SK-N-SH treated with all-trans-retinoic acid at 6 μM for 48 hours (cell line): Measurements from ENCODE around the gene TPGS1.

Source experiments
- ATAC-seq: fragments of 200-7000 bp; cut with Tn5 transposase; 3 replicates; pipeline ENCODE4 v1.9.1; 2020; ENCODE audit warnings: mild to moderate bottlenecking, moderate library complexity
- ARNTL ChIP-seq: fragments of 450-650 bp; formaldehyde crosslinking; IDR thresholded peaks from 2 replicates; pipeline ENCODE4 v1.5.0; 2020; ENCODE audit warnings: low read depth, mild to moderate bottlenecking, moderate library complexity, borderline replicate concordance
- BACH2 ChIP-seq: fragments of 250-450 bp; sonication (Bioruptor Pico); IDR thresholded peaks from 2 replicates; pipeline ENCODE4 v1.9.0; 2021; ENCODE audit warnings: mild to moderate bottlenecking, borderline replicate concordance
- CSDC2 ChIP-seq: fragments of 250-450 bp; sonication (Bioruptor Pico); IDR thresholded peaks from 2 replicates; pipeline ENCODE4 v1.5.0; 2020; ENCODE audit warnings: mild to moderate bottlenecking, moderate library complexity
- ESRRG ChIP-seq: fragments of 250-450 bp; sonication (Bioruptor Pico); IDR thresholded peaks from 2 replicates; pipeline ENCODE4 v1.6.1; 2021; ENCODE audit warnings: mild to moderate bottlenecking
- ISL1 ChIP-seq: fragments of 250-450 bp; sonication (Bioruptor Pico); IDR thresholded peaks from 2 replicates; pipeline ENCODE4 v2.1.2; 2022; ENCODE audit warnings: mild to moderate bottlenecking, moderate library complexity
- OSR1 ChIP-seq: fragments of 250-450 bp; sonication (Bioruptor Pico); IDR thresholded peaks from 2 replicates; pipeline ENCODE4 v1.8.0; 2022; ENCODE audit warnings: moderate library complexity, mild to moderate bottlenecking, inconsistent platforms
- PPARA ChIP-seq: fragments of 250-450 bp; sonication (Bioruptor Pico); IDR thresholded peaks from 2 replicates; pipeline ENCODE4 v1.5.0; 2020; ENCODE audit warnings: mild to moderate bottlenecking, borderline replicate concordance
- RARB ChIP-seq: fragments of 250-450 bp; sonication (Bioruptor Pico); IDR thresholded peaks from 2 replicates; pipeline ENCODE4 v1.8.0; 2021; ENCODE audit warnings: mild to moderate bottlenecking, moderate library complexity
- SNAI2 ChIP-seq: fragments of 250-450 bp; sonication (Bioruptor Pico); IDR thresholded peaks from 2 replicates; pipeline ENCODE4 v1.5.0; 2020; ENCODE audit warnings: mild to moderate bottlenecking, moderate library complexity
- TCF4 ChIP-seq: fragments of 250-450 bp; sonication (Bioruptor Pico); IDR thresholded peaks from 2 replicates; pipeline ENCODE4 v1.8.0; 2021; ENCODE audit warnings: mild to moderate bottlenecking, moderate library complexity, borderline replicate concordance
- ZC3H10 ChIP-seq: fragments of 250-450 bp; sonication (Bioruptor Pico); IDR thresholded peaks from 2 replicates; pipeline ENCODE4 v1.5.1; 2021; ENCODE audit warnings: mild to moderate bottlenecking, moderate library complexity
- ZFP3 ChIP-seq: fragments of 250-450 bp; sonication (Bioruptor Pico); IDR thresholded peaks from 2 replicates; pipeline ENCODE4 v1.5.0; 2020; ENCODE audit warnings: mild to moderate bottlenecking, moderate library complexity
- ZFP30 ChIP-seq: fragments of 450-650 bp; formaldehyde crosslinking; IDR thresholded peaks from 2 replicates; pipeline ENCODE4 v1.5.0; 2022; ENCODE audit warnings: mild to moderate bottlenecking, moderate library complexity
- ZNF565 ChIP-seq: fragments of 450-650 bp; formaldehyde crosslinking; conservative IDR thresholded peaks from 2 replicates; pipeline ENCODE4 v1.5.0; 2020; ENCODE audit warnings: low read depth, mild to moderate bottlenecking, moderate library complexity
- ZNF70 ChIP-seq: fragments of 450-650 bp; formaldehyde crosslinking; IDR thresholded peaks from 2 replicates; pipeline ENCODE4 v1.5.0; 2020; ENCODE audit warnings: mild to moderate bottlenecking, moderate library complexity
- ZNF8 ChIP-seq: fragments of 450-650 bp; formaldehyde crosslinking; IDR thresholded peaks from 2 replicates; pipeline ENCODE4 v1.5.0; 2020; ENCODE audit warnings: mild to moderate bottlenecking, moderate library complexity
- TF ChIP-seq, protein P1 (sequence below): fragments of 250-450 bp; sonication (Bioruptor Pico); IDR thresholded peaks from 2 replicates; pipeline ENCODE4 v1.5.1; 2020; ENCODE audit warnings: low read depth, mild to moderate bottlenecking, moderate library complexity
- TF ChIP-seq, protein P2 (sequence below): fragments of 250-450 bp; sonication (Bioruptor Pico); IDR thresholded peaks from 2 replicates; pipeline ENCODE4 v1.5.0; 2020; ENCODE audit warnings: mild to moderate bottlenecking, moderate library complexity
- TF ChIP-seq, protein P3 (sequence below): fragments of 250-450 bp; sonication (Bioruptor Pico); IDR thresholded peaks from 2 replicates; pipeline ENCODE4 v1.5.1; 2021; ENCODE audit warnings: mild to moderate bottlenecking, moderate library complexity
- TF ChIP-seq, protein P4 (sequence below): fragments of 250-450 bp; sonication (Bioruptor Pico); IDR thresholded peaks from 2 replicates; pipeline ENCODE4 v1.8.0; 2020; ENCODE audit warnings: mild to moderate bottlenecking, moderate library complexity, borderline replicate concordance

Gene TPGS1

DNA sequence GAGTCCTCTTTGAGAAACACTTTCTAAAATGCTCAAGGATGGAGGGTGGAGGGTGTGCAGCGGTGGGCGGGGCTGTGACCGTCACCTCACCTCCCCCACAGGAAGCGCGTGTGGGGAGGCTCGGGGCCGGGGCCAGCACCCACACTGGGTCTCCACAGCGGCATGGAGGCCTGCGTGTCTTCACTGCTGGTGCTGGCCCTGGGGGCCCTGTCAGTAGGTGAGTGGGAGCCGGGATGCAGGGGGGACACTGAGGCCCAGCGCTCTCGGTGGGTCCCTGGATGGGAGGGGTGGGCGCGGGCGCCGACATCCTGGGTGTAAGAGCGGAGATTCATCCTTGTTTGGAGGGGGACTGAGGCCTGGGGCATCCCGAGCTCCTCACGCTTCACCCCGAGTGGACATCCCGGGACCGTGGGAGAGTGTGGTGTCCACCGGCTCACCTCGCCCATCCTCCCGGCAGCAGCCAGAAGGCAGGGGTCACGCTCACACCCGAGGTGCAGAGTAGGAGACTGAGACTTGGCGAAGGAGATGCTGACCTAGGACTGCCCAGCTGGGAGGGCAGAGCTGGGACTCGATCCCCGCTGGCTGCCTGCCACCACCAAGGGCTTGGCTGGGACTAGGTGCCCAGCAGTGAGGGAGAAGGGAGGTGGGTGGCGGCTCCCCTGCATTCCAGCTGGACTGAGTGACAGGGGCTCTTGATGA, 36.8 kb downstream of the TPGS1 start, which contains the start of gene GZMM (continued):
- TF ChIP-seq, protein P1, sequence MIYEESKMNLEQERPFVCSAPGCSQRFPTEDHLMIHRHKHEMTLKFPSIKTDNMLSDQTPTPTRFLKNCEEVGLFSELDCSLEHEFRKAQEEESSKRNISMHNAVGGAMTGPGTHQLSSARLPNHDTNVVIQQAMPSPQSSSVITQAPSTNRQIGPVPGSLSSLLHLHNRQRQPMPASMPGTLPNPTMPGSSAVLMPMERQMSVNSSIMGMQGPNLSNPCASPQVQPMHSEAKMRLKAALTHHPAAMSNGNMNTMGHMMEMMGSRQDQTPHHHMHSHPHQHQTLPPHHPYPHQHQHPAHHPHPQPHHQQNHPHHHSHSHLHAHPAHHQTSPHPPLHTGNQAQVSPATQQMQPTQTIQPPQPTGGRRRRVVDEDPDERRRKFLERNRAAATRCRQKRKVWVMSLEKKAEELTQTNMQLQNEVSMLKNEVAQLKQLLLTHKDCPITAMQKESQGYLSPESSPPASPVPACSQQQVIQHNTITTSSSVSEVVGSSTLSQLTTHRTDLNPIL (CRISPR knock-in tag), result no peak
- TF ChIP-seq ZNF70, result no peak
- no peak for TF ChIP-seq ESRRG (CRISPR knock-in tag)
- no peak for TF ChIP-seq ARNTL (CRISPR knock-in tag)
- TF ChIP-seq, all 23 proteins: peak for 0

DNA sequence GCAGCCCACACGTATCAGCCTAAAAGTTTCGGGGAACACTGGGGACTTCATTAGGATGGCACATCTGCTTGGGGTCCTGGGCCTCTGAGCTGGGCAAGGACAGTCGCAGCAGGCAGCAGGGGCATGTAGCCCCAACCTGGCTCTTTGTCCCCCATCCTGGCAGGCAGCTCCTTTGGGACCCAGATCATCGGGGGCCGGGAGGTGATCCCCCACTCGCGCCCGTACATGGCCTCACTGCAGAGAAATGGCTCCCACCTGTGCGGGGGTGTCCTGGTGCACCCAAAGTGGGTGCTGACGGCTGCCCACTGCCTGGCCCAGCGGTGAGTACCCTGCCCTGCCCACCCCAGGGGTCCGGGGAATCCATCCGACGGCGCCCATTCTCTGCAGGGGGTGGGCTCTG, 39.8 kb downstream of the TPGS1 start:
- no peak for ATAC-seq
- TF ChIP-seq, protein P2, sequence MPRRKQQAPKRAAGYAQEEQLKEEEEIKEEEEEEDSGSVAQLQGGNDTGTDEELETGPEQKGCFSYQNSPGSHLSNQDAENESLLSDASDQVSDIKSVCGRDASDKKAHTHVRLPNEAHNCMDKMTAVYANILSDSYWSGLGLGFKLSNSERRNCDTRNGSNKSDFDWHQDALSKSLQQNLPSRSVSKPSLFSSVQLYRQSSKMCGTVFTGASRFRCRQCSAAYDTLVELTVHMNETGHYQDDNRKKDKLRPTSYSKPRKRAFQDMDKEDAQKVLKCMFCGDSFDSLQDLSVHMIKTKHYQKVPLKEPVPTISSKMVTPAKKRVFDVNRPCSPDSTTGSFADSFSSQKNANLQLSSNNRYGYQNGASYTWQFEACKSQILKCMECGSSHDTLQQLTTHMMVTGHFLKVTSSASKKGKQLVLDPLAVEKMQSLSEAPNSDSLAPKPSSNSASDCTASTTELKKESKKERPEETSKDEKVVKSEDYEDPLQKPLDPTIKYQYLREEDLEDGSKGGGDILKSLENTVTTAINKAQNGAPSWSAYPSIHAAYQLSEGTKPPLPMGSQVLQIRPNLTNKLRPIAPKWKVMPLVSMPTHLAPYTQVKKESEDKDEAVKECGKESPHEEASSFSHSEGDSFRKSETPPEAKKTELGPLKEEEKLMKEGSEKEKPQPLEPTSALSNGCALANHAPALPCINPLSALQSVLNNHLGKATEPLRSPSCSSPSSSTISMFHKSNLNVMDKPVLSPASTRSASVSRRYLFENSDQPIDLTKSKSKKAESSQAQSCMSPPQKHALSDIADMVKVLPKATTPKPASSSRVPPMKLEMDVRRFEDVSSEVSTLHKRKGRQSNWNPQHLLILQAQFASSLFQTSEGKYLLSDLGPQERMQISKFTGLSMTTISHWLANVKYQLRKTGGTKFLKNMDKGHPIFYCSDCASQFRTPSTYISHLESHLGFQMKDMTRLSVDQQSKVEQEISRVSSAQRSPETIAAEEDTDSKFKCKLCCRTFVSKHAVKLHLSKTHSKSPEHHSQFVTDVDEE (CRISPR knock-in tag), result no peak
- TF ChIP-seq, protein P3, sequence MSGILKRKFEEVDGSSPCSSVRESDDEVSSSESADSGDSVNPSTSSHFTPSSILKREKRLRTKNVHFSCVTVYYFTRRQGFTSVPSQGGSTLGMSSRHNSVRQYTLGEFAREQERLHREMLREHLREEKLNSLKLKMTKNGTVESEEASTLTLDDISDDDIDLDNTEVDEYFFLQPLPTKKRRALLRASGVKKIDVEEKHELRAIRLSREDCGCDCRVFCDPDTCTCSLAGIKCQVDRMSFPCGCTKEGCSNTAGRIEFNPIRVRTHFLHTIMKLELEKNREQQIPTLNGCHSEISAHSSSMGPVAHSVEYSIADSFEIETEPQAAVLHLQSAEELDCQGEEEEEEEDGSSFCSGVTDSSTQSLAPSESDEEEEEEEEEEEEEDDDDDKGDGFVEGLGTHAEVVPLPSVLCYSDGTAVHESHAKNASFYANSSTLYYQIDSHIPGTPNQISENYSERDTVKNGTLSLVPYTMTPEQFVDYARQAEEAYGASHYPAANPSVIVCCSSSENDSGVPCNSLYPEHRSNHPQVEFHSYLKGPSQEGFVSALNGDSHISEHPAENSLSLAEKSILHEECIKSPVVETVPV (CRISPR knock-in tag), result no peak
- TF ChIP-seq ARNTL (CRISPR knock-in tag) (no peak), ZNF565 (CRISPR knock-in tag) (no peak), TCF4 (no peak), ISL1 (CRISPR knock-in tag) (no peak), ZFP3 (CRISPR knock-in tag) (no peak), ZNF70 (no peak), PPARA (no peak), ESRRG (CRISPR knock-in tag) (no peak), ZFP30 (CRISPR knock-in tag) (no peak), ZNF8 (no peak), OSR1 (CRISPR knock-in tag) (no peak), BACH2 (CRISPR knock-in tag) (no peak), RARB (CRISPR knock-in tag) (no peak), CSDC2 (no peak), ZC3H10 (CRISPR knock-in tag) (no peak)
- TF ChIP-seq, protein P4, sequence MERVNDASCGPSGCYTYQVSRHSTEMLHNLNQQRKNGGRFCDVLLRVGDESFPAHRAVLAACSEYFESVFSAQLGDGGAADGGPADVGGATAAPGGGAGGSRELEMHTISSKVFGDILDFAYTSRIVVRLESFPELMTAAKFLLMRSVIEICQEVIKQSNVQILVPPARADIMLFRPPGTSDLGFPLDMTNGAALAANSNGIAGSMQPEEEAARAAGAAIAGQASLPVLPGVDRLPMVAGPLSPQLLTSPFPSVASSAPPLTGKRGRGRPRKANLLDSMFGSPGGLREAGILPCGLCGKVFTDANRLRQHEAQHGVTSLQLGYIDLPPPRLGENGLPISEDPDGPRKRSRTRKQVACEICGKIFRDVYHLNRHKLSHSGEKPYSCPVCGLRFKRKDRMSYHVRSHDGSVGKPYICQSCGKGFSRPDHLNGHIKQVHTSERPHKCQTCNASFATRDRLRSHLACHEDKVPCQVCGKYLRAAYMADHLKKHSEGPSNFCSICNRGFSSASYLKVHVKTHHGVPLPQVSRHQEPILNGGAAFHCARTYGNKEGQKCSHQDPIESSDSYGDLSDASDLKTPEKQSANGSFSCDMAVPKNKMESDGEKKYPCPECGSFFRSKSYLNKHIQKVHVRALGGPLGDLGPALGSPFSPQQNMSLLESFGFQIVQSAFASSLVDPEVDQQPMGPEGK, result no peak
- TF ChIP-seq, all 23 proteins: peak for 0

DNA sequence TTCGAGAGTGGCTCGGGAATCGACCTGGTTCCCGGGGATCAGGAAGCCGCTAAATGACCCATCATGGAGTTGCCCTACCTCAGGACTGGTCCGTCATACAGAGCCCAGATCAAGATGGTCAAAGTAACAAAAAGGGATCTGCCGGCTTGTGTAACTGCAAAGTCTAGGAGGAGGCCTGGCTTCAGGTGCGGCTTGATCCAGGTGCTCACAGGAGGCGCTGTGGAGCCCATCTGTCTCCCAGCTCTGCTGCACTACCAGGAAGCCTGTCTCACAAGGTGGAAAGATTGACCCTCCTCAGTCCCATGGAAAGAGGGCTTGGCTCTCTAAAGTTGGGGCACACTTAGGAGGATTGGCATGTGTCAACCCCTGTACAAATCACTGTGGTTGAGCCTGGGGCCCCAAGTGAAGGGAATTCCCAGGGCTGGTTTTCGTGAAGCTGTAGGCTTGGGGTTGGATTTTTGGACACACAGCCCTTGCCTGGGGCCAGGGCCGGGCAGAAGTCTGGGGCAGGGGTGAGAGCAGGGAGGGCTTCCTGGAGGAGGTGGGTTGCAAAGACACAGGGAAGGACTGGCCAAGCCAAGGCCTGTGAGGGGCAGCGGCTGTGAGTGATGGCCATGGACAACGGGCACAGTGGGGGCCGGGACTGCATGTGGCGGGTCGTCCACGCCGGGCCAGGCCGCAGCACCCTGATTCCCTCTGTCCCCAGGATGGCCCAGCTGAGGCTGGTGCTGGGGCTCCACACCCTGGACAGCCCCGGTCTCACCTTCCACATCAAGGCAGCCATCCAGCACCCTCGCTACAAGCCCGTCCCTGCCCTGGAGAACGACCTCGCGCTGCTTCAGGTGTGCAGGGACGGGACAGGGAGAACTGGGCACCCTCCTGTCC, 40.8 kb downstream of the TPGS1 start:
- no peak for ATAC-seq
- TF ChIP-seq, protein P4, result no peak
- TF ChIP-seq TCF4 (no peak), PPARA (no peak), ZNF565 (CRISPR knock-in tag) (no peak), ARNTL (CRISPR knock-in tag) (no peak), SNAI2 (CRISPR knock-in tag) (no peak), ZNF8 (no peak), ZFP3 (CRISPR knock-in tag) (no peak), RARB (CRISPR knock-in tag) (no peak), ISL1 (CRISPR knock-in tag) (no peak), ZFP30 (CRISPR knock-in tag) (no peak), ZC3H10 (CRISPR knock-in tag) (no peak), ESRRG (CRISPR knock-in tag) (no peak), ZNF70 (no peak), CSDC2 (no peak)
- TF ChIP-seq, protein P3 (CRISPR knock-in tag), result no peak
